Stimulated activated CD8-positive, alpha-beta memory T cell treated with anti-CD3 and anti-CD28 coated beads, Interleukin-7, amount 100 ng/mL, for 1 hour (primary cell): ENCODE results near the gene BCAN.

ENCODE experiments used
- DNase-seq, 2 donors: peaks; one replicate each; pipeline ENCODE4 v3.0.0-alpha.2; 2020; ENCODE audit warnings: low read depth in 2 of 2

The BCAN gene

GRCh38 chr1:156643049-156643777, 1.3 kb downstream of the BCAN start:
- no peak for DNase-seq

- DNase-seq: no peak
These were observed 1.8 kb downstream of the BCAN start for GRCh38 chr1:156643778-156644092.

- DNase-seq: no peak
These were observed 2.2 kb downstream of the BCAN start for GRCh38 chr1:156644146-156644545.

- DNase-seq: no peak
These were observed 2.7 kb downstream of the BCAN start for GRCh38 chr1:156644640-156645039.

GRCh38 chr1:156645056-156645455, 3.1 kb downstream of the BCAN start:
- no peak for DNase-seq

- no peak for DNase-seq
These were observed 3.7 kb downstream of the BCAN start for GRCh38 chr1:156645666-156646065.

GRCh38 chr1:156646738-156647211, 4.9 kb downstream of the BCAN start:
- no peak for DNase-seq

GRCh38 chr1:156647351-156647750, 5.4 kb downstream of the BCAN start:
- DNase-seq: no peak

GRCh38 chr1:156648496-156648895, 6.6 kb downstream of the BCAN start:
- DNase-seq: no peak

- no peak for DNase-seq
These were observed 7.0 kb downstream of the BCAN start for GRCh38 chr1:156648951-156649350.

GRCh38 chr1:156652131-156652991, 10.4 kb downstream of the BCAN start:
- DNase-seq: no peak

- DNase-seq: no peak
These were observed 11.1 kb downstream of the BCAN start for GRCh38 chr1:156652992-156653355.

GRCh38 chr1:156654700-156655099, 12.8 kb downstream of the BCAN start:
- no peak for DNase-seq

GRCh38 chr1:156655151-156655903, 13.4 kb downstream of the BCAN start:
- DNase-seq: no peak

- no peak for DNase-seq
These were observed 14.1 kb downstream of the BCAN start for GRCh38 chr1:156655904-156656516.

- DNase-seq: peak; percentile 49 to 61
These were observed 15.2 kb downstream of the BCAN start for GRCh38 chr1:156656806-156657740.

- DNase-seq: no peak
These were observed 15.9 kb downstream of the BCAN start for GRCh38 chr1:156657741-156658319.

GRCh38 chr1:156658496-156658895, 16.6 kb downstream of the BCAN start:
- no peak for DNase-seq

- DNase-seq: no peak
These were observed 17.1 kb downstream of the BCAN start for GRCh38 chr1:156658945-156659574.

GRCh38 chr1:156659661-156659987, 17.7 kb downstream of the BCAN start:
- no peak for DNase-seq
